GM12878 (cell line): Measurements from ENCODE around the gene TOGARAM1. TPM values are rescaled to one million over a fixed set of nuclear protein-coding genes. Genes with fewer than 3 reads are reported as not detected.

Source experiments
- ATAC-seq: fragments of 200-7000 bp; cut with Tn5 transposase; 3 replicates; pipeline ENCODE4 v1.9.1; 2020; ENCODE audit warnings: mild to moderate bottlenecking, moderate library complexity
- BruUV-seq: library from RNA; stranded (reverse); fragments of 400-500 nt; replicated peaks from 2 replicates; lab custom pipeline; 2021; lab: Mats Ljungman, UMichigan
- CTCF ChIA-PET: fragments of 300-600 bp; sonication (Branson Sonifier 250); formaldehyde crosslinking; extraction: SDS; loops from one replicate; lab custom pipeline; 2021; ENCODE audit warnings: inconsistent platforms; lab: Yijun Ruan, JAX
- POLR2A ChIA-PET: fragments of 350-600 bp; formaldehyde crosslinking; extraction: SDS; loops from one replicate; lab custom pipeline; 2021; ENCODE audit warnings: inconsistent platforms; lab: Charles Lee
- RAD21 ChIA-PET: fragments of 300-600 bp; sonication (Branson Sonifier 250); formaldehyde crosslinking; loops from one replicate; lab custom pipeline; 2023; ENCODE audit warnings: antibody characterized with exemption; ENCODE audit not compliant: unreplicated experiment; lab: Charles Lee
- SMC1A ChIA-PET: fragments of 300-600 bp; sonication (Branson Sonifier 250); formaldehyde crosslinking; loops from one replicate; lab custom pipeline; 2023; ENCODE audit not compliant: unreplicated experiment, uncharacterized antibody; lab: Charles Lee
- DNase-seq: peaks from one replicate; pipeline ENCODE4 v3.0.0-alpha.2; 2011; ENCODE audit warnings: low read depth, low spot score
- FAIRE-seq: peaks from 3 replicates; lab custom pipeline; 2011; peaks lifted over from hg19 to GRCh38; lab: Jason Lieb, UNC
- H2AFZ ChIP-seq: 2 replicates; pipeline ENCODE4 v1.6.0; 2011; ENCODE audit warnings: low read depth, low read length, control low read depth; ENCODE audit not compliant: control insufficient read depth
- H3K27ac ChIP-seq: 2 replicates; pipeline ENCODE4 v1.5.1; 2011; ENCODE audit warnings: control low read depth; ENCODE audit not compliant: control insufficient read depth, insufficient read depth
- H3K27me3 ChIP-seq, 2 experiments: replicated peaks in 1 of 2; 2 replicates each; pipeline versions ENCODE4 v1.6.0 to v1.6.1; 2011; ENCODE audit warnings: low read length in 1 of 2; ENCODE audit not compliant: control insufficient read depth in 2 of 2, insufficient read depth in 2 of 2
- H3K36me3 ChIP-seq, 2 experiments: 2 replicates each; pipeline ENCODE4 v1.5.1; 2011; ENCODE audit warnings: low read length in 1 of 2; ENCODE audit not compliant: control insufficient read depth in 2 of 2, insufficient read depth in 2 of 2
- H3K4me1 ChIP-seq: 2 replicates; pipeline ENCODE4 v1.6.1; 2011; ENCODE audit warnings: mild to moderate bottlenecking, low read length, moderate library complexity, mixed read lengths; ENCODE audit not compliant: control insufficient read depth, insufficient read depth
- H3K4me2 ChIP-seq: 2 replicates; pipeline ENCODE4 v1.6.0; 2011; ENCODE audit warnings: control low read depth; ENCODE audit not compliant: control insufficient read depth, insufficient read depth
- H3K4me3 ChIP-seq: fragments of 200-600 bp; sonication (generic); 2 replicates; pipeline ENCODE4 v1.5.1; 2016
- H3K79me2 ChIP-seq: 2 replicates; pipeline ENCODE4 v1.6.0; 2011; ENCODE audit warnings: low read length; ENCODE audit not compliant: control insufficient read depth, insufficient read depth
- H3K9ac ChIP-seq: 2 replicates; pipeline ENCODE4 v1.8.0; 2011; ENCODE audit warnings: low read length, control low read depth, mixed read lengths; ENCODE audit not compliant: control insufficient read depth, insufficient read depth
- H3K9me3 ChIP-seq: replicated peaks from 3 replicates; pipeline ENCODE4 v1.5.1; 2011; ENCODE audit warnings: mild to moderate bottlenecking, low read length; ENCODE audit not compliant: control insufficient read depth, insufficient read depth
- H4K20me1 ChIP-seq: 2 replicates; pipeline ENCODE4 v1.6.0; 2011; ENCODE audit not compliant: control insufficient read depth, insufficient read depth
- CBX3 ChIP-seq: fragments of 200-600 bp; sonication (generic); IDR thresholded peaks from 2 replicates; pipeline ENCODE4 v1.6.1; 2016; ENCODE audit warnings: low read depth, borderline replicate concordance
- CREM ChIP-seq: IDR thresholded peaks from 2 replicates; pipeline ENCODE4 v1.6.1; 2014; ENCODE audit warnings: antibody characterized with exemption, low read depth
- GABPA ChIP-seq: IDR thresholded peaks from 2 replicates; pipeline ENCODE4 v1.6.1; 2014; ENCODE audit warnings: antibody characterized with exemption, low read depth, mild to moderate bottlenecking, inconsistent platforms
- JUNB ChIP-seq: IDR thresholded peaks from 2 replicates; pipeline ENCODE4 v1.6.1; 2016; ENCODE audit warnings: antibody characterized with exemption, mild to moderate bottlenecking
- MAX ChIP-seq: IDR thresholded peaks from 2 replicates; pipeline ENCODE4 v1.6.1; 2012; ENCODE audit warnings: low read depth, low read length, improper control_type of control experiment
- POLR2A ChIP-seq: IDR thresholded peaks from 2 replicates; pipeline ENCODE4 v1.6.1; 2011; ENCODE audit warnings: low read depth, mild to moderate bottlenecking, low read length
- POLR2AphosphoS5 ChIP-seq: IDR thresholded peaks from 2 replicates; pipeline ENCODE4 v1.6.1; 2011; ENCODE audit warnings: mild to moderate bottlenecking, low read length, inconsistent platforms
- POU2F2 ChIP-seq: IDR thresholded peaks from 3 replicates; pipeline ENCODE4 v1.6.1; 2011; ENCODE audit warnings: low read depth, mild to moderate bottlenecking, low read length, borderline replicate concordance
- RBBP5 ChIP-seq: fragments of 200-600 bp; sonication (generic); conservative IDR thresholded peaks from 2 replicates; pipeline ENCODE4 v1.6.1; 2016
- SIX5 ChIP-seq: IDR thresholded peaks from 2 replicates; pipeline ENCODE4 v1.6.1; 2011; ENCODE audit warnings: mild to moderate bottlenecking, low read depth, low read length, moderate library complexity; ENCODE audit not compliant: severe bottlenecking
- SMARCA5 ChIP-seq: fragments of 450-650 bp; IDR thresholded peaks from 2 replicates; pipeline ENCODE4 v1.6.1; 2017; ENCODE audit warnings: mild to moderate bottlenecking
- SPI1 ChIP-seq: IDR thresholded peaks from 2 replicates; pipeline ENCODE4 v1.6.1; 2011; ENCODE audit warnings: low read depth, mild to moderate bottlenecking, low read length, moderate library complexity, borderline replicate concordance; ENCODE audit not compliant: insufficient read depth
- in situ Hi-C: fragments of 300-500 bp; cut with MboI; formaldehyde crosslinking; loops from 9 replicates; pipeline ENCODE4 v1.14.3; 2018; ENCODE audit warnings: mixed read lengths
- intact Hi-C: fragments of 100-400 bp; cut with micrococcal nuclease; formaldehyde crosslinking; loops from one replicate; pipeline ENCODE4 v1.14.2; 2022; ENCODE audit not compliant: unreplicated experiment
- polyA plus RNA-seq, 11 experiments: library from polyadenylated mRNA; depleted of rRNA in 4 of 11; unstranded in 6 of 11; stranded (reverse) in 5 of 11; fragments of >200 nt; fragmentation: Nextera tagmentation in 4 of 11; fragmentation: Illumina TruSeq in 1 of 11; extraction: Ambion mirVana in 4 of 11; extraction: Trizol in 1 of 11; gene quantifications; 1 replicate in 1 of 11; 2 replicates in 10 of 11; pipeline versions ENCODE4 v1.2.1 to v1.2.3, GENCODE V29; 2011 to 2016; ENCODE audit warnings: inconsistent platforms in 2 of 11, missing spikeins in 2 of 11, low read depth in 1 of 11
- total RNA-seq, 4 experiments: library from RNA; depleted of rRNA in 3 of 4; stranded (reverse); fragments of >200 nt in 3 of 4; fragmentation: Illumina TruSeq in 1 of 4; extraction: Trizol in 1 of 4; gene quantifications; 2 replicates each; pipeline versions ENCODE4 v1.2.1 to v1.2.3, GENCODE V29; 2013 to 2021
- TF ChIP-seq, protein P1 (sequence below): fragments of 450-650 bp; formaldehyde crosslinking; IDR thresholded peaks from 2 replicates; pipeline ENCODE4 v1.4.0; 2020; ENCODE audit warnings: mild to moderate bottlenecking, moderate library complexity
- TF ChIP-seq, protein P2 (sequence below): fragments of 150-350 bp; IDR thresholded peaks from 2 replicates; pipeline ENCODE4 v1.6.1; 2014; ENCODE audit warnings: mild to moderate bottlenecking, low read depth, low read length

TOGARAM1 gene
- total and polyA plus RNA-seq, 10 of the 15 experiments (the other 5 are each of a cell fraction or from before 2014, with no cell fraction given) = 2.1 to 14.4 (median 7.2) TPM

GRCh38 chr14:45051180-45051579 lies 89.2 kb downstream of the TOGARAM1 start:
- H3K9me3 ChIP-seq = no peaks in the 10 kb centered on the region
- H3K4me3 ChIP-seq = no peak overlapping the region
- RAD21 ChIA-PET = no interaction called here
- no peak for DNase-seq
- no peaks in the 10 kb centered on the region for H3K4me1 ChIP-seq
- H4K20me1 ChIP-seq = no peaks in the 10 kb centered on the region
- no peak overlapping the region for H2AFZ ChIP-seq
- H3K9ac ChIP-seq = no peak overlapping the region
- intact Hi-C loops (no loop called here), in situ Hi-C loops (no loop called here)
- H3K27me3 ChIP-seq = no peaks in the 10 kb centered on the region
- BruUV-seq = no TSS peak
- no peak for TF ChIP-seq SPI1
- no peak for TF ChIP-seq RBBP5
- TF ChIP-seq POU2F2 = no peak
- TF ChIP-seq JUNB = no peak
- TF ChIP-seq POLR2A = no peak
- no peak for TF ChIP-seq POLR2AphosphoS5
- TF ChIP-seq SIX5 = no peak
- no peak for TF ChIP-seq CBX3
- TF ChIP-seq MAX = no peak
- no peak for TF ChIP-seq SMARCA5
- TF ChIP-seq, protein P1, sequence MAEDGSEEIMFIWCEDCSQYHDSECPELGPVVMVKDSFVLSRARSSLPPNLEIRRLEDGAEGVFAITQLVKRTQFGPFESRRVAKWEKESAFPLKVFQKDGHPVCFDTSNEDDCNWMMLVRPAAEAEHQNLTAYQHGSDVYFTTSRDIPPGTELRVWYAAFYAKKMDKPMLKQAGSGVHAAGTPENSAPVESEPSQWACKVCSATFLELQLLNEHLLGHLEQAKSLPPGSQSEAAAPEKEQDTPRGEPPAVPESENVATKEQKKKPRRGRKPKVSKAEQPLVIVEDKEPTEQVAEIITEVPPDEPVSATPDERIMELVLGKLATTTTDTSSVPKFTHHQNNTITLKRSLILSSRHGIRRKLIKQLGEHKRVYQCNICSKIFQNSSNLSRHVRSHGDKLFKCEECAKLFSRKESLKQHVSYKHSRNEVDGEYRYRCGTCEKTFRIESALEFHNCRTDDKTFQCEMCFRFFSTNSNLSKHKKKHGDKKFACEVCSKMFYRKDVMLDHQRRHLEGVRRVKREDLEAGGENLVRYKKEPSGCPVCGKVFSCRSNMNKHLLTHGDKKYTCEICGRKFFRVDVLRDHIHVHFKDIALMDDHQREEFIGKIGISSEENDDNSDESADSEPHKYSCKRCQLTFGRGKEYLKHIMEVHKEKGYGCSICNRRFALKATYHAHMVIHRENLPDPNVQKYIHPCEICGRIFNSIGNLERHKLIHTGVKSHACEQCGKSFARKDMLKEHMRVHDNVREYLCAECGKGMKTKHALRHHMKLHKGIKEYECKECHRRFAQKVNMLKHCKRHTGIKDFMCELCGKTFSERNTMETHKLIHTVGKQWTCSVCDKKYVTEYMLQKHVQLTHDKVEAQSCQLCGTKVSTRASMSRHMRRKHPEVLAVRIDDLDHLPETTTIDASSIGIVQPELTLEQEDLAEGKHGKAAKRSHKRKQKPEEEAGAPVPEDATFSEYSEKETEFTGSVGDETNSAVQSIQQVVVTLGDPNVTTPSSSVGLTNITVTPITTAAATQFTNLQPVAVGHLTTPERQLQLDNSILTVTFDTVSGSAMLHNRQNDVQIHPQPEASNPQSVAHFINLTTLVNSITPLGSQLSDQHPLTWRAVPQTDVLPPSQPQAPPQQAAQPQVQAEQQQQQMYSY = no peak
- TF ChIP-seq, protein P2, sequence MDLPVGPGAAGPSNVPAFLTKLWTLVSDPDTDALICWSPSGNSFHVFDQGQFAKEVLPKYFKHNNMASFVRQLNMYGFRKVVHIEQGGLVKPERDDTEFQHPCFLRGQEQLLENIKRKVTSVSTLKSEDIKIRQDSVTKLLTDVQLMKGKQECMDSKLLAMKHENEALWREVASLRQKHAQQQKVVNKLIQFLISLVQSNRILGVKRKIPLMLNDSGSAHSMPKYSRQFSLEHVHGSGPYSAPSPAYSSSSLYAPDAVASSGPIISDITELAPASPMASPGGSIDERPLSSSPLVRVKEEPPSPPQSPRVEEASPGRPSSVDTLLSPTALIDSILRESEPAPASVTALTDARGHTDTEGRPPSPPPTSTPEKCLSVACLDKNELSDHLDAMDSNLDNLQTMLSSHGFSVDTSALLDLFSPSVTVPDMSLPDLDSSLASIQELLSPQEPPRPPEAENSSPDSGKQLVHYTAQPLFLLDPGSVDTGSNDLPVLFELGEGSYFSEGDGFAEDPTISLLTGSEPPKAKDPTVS = no peak
- no peak for TF ChIP-seq GABPA
- TF ChIP-seq CREM = no peak
- CTCF ChIA-PET = no interaction called here
- no peak overlapping the region for H3K4me2 ChIP-seq
- FAIRE-seq = no peak
- POLR2A ChIA-PET = no interaction called here
- SMC1A ChIA-PET = no interaction called here
- ATAC-seq = no peak
- no peak overlapping the region for H3K27ac ChIP-seq
- no peaks in the 10 kb centered on the region for H3K79me2 ChIP-seq
- H3K36me3 ChIP-seq = no peaks in the 10 kb centered on the region; a peak in 2 of 4 replicates
